Fibroblast of mammary gland (primary cell): ENCODE data around the gene TAGAP.
A peak's percentile ranks its signal among the peaks of the same experiment; 100 is the strongest.
"Not testable (repeated sequence)": the region's sequence is repeated elsewhere in the genome, so short reads cannot be mapped to it uniquely, and the experiment has no call there.

ENCODE experiments used
- DNase-seq: peaks from one replicate; pipeline ENCODE4 v3.0.0-alpha.2; 2010; ENCODE audit warnings: low read depth
- H3K4me3 ChIP-seq: 2 replicates; pipeline ENCODE4 v1.5.1; 2011; ENCODE audit warnings: low read depth, mild to moderate bottlenecking, low read length, moderate library complexity; ENCODE audit not compliant: control insufficient read depth
- CTCF ChIP-seq: conservative IDR thresholded peaks from 2 replicates; pipeline ENCODE4 v1.5.1; 2011; ENCODE audit warnings: low read depth, low read length, inconsistent platforms; ENCODE audit not compliant: control insufficient read depth, insufficient read depth

Gene TAGAP

GRCh38 chr6:159020011-159020410 lies 24.8 kb downstream of the TAGAP start:
- TF ChIP-seq CTCF, result no peak
- no peak for DNase-seq
- H3K4me3 ChIP-seq, result no peak overlapping the region

GRCh38 chr6:159017757-159018559 lies 26.8 kb downstream of the TAGAP start:
- TF ChIP-seq CTCF, result no peak
- DNase-seq, result no peak
- H3K4me3 ChIP-seq, result no peak overlapping the region

- DNase-seq, result no peak
- no peak for TF ChIP-seq CTCF
- no peak overlapping the region for H3K4me3 ChIP-seq
These were observed 30.4 kb downstream of the TAGAP start for GRCh38 chr6:159014406-159014805.

GRCh38 chr6:159013229-159013628 lies 31.6 kb downstream of the TAGAP start:
- no peak overlapping the region for H3K4me3 ChIP-seq
- DNase-seq, result peak; percentile 67
- no peak for TF ChIP-seq CTCF

GRCh38 chr6:159012201-159012600 lies 32.6 kb downstream of the TAGAP start:
- no peak for TF ChIP-seq CTCF
- no peak overlapping the region for H3K4me3 ChIP-seq
- no peak for DNase-seq

GRCh38 chr6:159010037-159010612 lies 34.7 kb downstream of the TAGAP start:
- DNase-seq, result peak; percentile 20
- H3K4me3 ChIP-seq, result not testable (repeated sequence)

- peak; percentile 34 for TF ChIP-seq CTCF
- H3K4me3 ChIP-seq, result no peak overlapping the region
- DNase-seq, result peak; percentile 35
These were observed 36.0 kb downstream of the TAGAP start for GRCh38 chr6:159008656-159009288.
